Heart left ventricle (tissue), 13 donors: ENCODE measurements around the gene RTTN.

Experiments
- POLR2A ChIP-seq, 2 donors: fragments of 450-650 bp; IDR thresholded peaks; one replicate each; pipeline ENCODE4 v1.6.1; 2017; ENCODE audit warnings: antibody characterized with exemption in 2 of 2, mild to moderate bottlenecking in 2 of 2, moderate library complexity in 2 of 2
- TF ChIP-seq, protein P1 (sequence below), 12 donors: fragments of 200-600 bp; sonication (generic) in 4 of 12; IDR thresholded peaks; one replicate each; pipeline versions ENCODE4 v1.5.0 to v1.8.0; 2018 to 2022; ENCODE audit warnings: antibody characterized with exemption in 12 of 12, mild to moderate bottlenecking in 5 of 12
- donor health status: ischemic (EF 13 %, LVEDD 7.1; RV severe dilation, severe dysfunction).
- donor health status: DM: no; HTN: yes; CAD: no.
- donor health status: DM: no; HTN: no; CAD: no.
- donor health status: ischemic (EF 25% LVEDD 6.9; RV normal size, moderate dysfunction).
- donor health status: ischemic (EF 25% LVEDD 5.7; RV mildly dilated, moderate dysfunction).
- donor health status: ischemic (EF 35%, LVEDD 5.7; RV mildly dilated, moderate dysfunction).
- donor health status: nonischemic (EF 11% LVEDD 7.7; RV severe dilation, severe dysfunction).
- donor health status: DM: yes; HTN: yes; CAD: no.
- donor health status: PGD.
- donor health status: ischemic (EF 29% LVEDD 5.4; RV normal size, mild dysfunction).
- donor health status: nonischemic (EF 23%, LVEDD 6.1; RV moderate dilation, normal function).

DNA sequence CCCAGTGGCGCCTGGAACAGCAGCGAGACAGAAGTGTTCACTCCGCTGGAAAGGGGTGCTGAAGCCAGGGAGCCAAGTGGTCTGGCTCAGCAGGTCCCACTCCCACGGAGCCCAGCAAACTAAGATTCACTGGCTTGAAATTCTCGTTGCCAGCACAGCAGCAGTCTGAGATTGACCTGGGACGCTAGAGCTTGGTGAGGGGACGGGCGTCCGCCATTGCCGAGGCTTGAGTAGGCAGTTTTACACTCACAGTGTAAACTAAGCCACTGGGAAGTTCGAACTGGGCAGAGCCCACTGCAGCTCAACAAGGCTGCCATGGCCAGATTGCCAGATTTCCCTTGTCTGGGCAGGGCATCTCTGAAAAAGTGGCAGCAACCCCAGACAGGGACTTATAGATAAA lies 94.8 kb downstream of the RTTN start:
- TF ChIP-seq, protein P1, sequence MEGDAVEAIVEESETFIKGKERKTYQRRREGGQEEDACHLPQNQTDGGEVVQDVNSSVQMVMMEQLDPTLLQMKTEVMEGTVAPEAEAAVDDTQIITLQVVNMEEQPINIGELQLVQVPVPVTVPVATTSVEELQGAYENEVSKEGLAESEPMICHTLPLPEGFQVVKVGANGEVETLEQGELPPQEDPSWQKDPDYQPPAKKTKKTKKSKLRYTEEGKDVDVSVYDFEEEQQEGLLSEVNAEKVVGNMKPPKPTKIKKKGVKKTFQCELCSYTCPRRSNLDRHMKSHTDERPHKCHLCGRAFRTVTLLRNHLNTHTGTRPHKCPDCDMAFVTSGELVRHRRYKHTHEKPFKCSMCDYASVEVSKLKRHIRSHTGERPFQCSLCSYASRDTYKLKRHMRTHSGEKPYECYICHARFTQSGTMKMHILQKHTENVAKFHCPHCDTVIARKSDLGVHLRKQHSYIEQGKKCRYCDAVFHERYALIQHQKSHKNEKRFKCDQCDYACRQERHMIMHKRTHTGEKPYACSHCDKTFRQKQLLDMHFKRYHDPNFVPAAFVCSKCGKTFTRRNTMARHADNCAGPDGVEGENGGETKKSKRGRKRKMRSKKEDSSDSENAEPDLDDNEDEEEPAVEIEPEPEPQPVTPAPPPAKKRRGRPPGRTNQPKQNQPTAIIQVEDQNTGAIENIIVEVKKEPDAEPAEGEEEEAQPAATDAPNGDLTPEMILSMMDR (IDR thresholded peaks at IDR 0.05): no peak
- no peak for TF ChIP-seq POLR2A (IDR thresholded peaks at IDR 0.05)
